ENCODE measurements around the gene PIK3C2A.
"Not testable (repeated sequence)": the region's sequence is repeated elsewhere in the genome, so short reads cannot be mapped to it uniquely, and the experiment has no call there.

PIK3C2A gene

GRCh38 chr11:17229481-17230152, 21.8 kb upstream of the PIK3C2A start:
- no peak for ATAC-seq
- no peaks in the 10 kb centered on the region for H3K36me3 Mint-ChIP-seq
- no peaks in the 10 kb centered on the region for H3K27me3 Mint-ChIP-seq
- H3K4me1 Mint-ChIP-seq, result peaks cover 17% of the 10 kb centered on the region
- H3K9me3 Mint-ChIP-seq, result no peaks in the 10 kb centered on the region
- peak overlapping the region; percentile 3 for H3K4me3 Mint-ChIP-seq
- no peak overlapping the region for H3K27ac Mint-ChIP-seq

GRCh38 chr11:17228186-17228925, 20.6 kb upstream of the PIK3C2A start:
- peaks cover 17% of the 10 kb centered on the region for H3K4me1 Mint-ChIP-seq
- H3K36me3 Mint-ChIP-seq, ATAC-seq, H3K27me3 Mint-ChIP-seq, H3K4me3 Mint-ChIP-seq, H3K27ac Mint-ChIP-seq, H3K9me3 Mint-ChIP-seq: not testable (repeated sequence)

- H3K9me3 Mint-ChIP-seq, result no peaks in the 10 kb centered on the region
- ATAC-seq, result no peak
- no peaks in the 10 kb centered on the region for H3K27me3 Mint-ChIP-seq
- peaks cover under 1% of the 10 kb centered on the region for H3K4me1 Mint-ChIP-seq
- no peaks in the 10 kb centered on the region for H3K36me3 Mint-ChIP-seq
- no peak overlapping the region for H3K27ac Mint-ChIP-seq
- no peak overlapping the region for H3K4me3 Mint-ChIP-seq
These were observed 16.9 kb upstream of the PIK3C2A start for GRCh38 chr11:17224727-17225126.

GRCh38 chr11:17221968-17222367, 14.2 kb upstream of the PIK3C2A start:
- no peaks in the 10 kb centered on the region for H3K4me1 Mint-ChIP-seq
- no peak overlapping the region for H3K4me3 Mint-ChIP-seq
- no peak overlapping the region for H3K27ac Mint-ChIP-seq
- H3K9me3 Mint-ChIP-seq, result no peaks in the 10 kb centered on the region
- no peaks in the 10 kb centered on the region for H3K27me3 Mint-ChIP-seq
- H3K36me3 Mint-ChIP-seq, result no peaks in the 10 kb centered on the region
- no peak for ATAC-seq

GRCh38 chr11:17219016-17219415, 11.2 kb upstream of the PIK3C2A start:
- Mint-ChIP-seq H3K4me1 (no peaks in the 10 kb centered on the region), H3K36me3 (peaks cover 9% of the 10 kb centered on the region), H3K27ac (no peak overlapping the region), H3K9me3 (no peaks in the 10 kb centered on the region), H3K27me3 (no peaks in the 10 kb centered on the region), H3K4me3 (no peak overlapping the region)
- no peak for ATAC-seq

GRCh38 chr11:17218403-17218802, 10.6 kb upstream of the PIK3C2A start:
- H3K4me1 Mint-ChIP-seq, result no peaks in the 10 kb centered on the region
- no peak for ATAC-seq
- H3K27me3 Mint-ChIP-seq, result no peaks in the 10 kb centered on the region
- H3K27ac Mint-ChIP-seq, result no peak overlapping the region
- no peak overlapping the region for H3K4me3 Mint-ChIP-seq
- no peaks in the 10 kb centered on the region for H3K9me3 Mint-ChIP-seq
- H3K36me3 Mint-ChIP-seq, result peaks cover 14% of the 10 kb centered on the region

- H3K36me3 Mint-ChIP-seq, result peaks cover 14% of the 10 kb centered on the region
- no peak for ATAC-seq
- H3K4me1 Mint-ChIP-seq, result no peaks in the 10 kb centered on the region
- H3K4me3 Mint-ChIP-seq, result no peak overlapping the region
- no peaks in the 10 kb centered on the region for H3K9me3 Mint-ChIP-seq
- no peak overlapping the region for H3K27ac Mint-ChIP-seq
- H3K27me3 Mint-ChIP-seq, result no peaks in the 10 kb centered on the region
These were observed 9.6 kb upstream of the PIK3C2A start for GRCh38 chr11:17217401-17217800.

- Mint-ChIP-seq H3K27me3 (no peaks in the 10 kb centered on the region), H3K9me3 (no peaks in the 10 kb centered on the region), H3K4me1 (peaks cover 15% of the 10 kb centered on the region), H3K27ac (no peak overlapping the region), H3K36me3 (peaks cover 14% of the 10 kb centered on the region), H3K4me3 (no peak overlapping the region)
- no peak for ATAC-seq
These were observed 6.6 kb upstream of the PIK3C2A start for GRCh38 chr11:17214338-17214737.

GRCh38 chr11:17211286-17211685, 3.5 kb upstream of the PIK3C2A start:
- Mint-ChIP-seq H3K27ac (peak overlapping the region; percentile 51), H3K4me3 (no peak overlapping the region), H3K27me3 (no peaks in the 10 kb centered on the region), H3K4me1 (peaks cover 39% of the 10 kb centered on the region), H3K36me3 (peaks cover 14% of the 10 kb centered on the region), H3K9me3 (no peaks in the 10 kb centered on the region)
- ATAC-seq, result no peak

- Mint-ChIP-seq H3K9me3 (no peaks in the 10 kb centered on the region), H3K4me3 (no peak overlapping the region), H3K27ac (peak overlapping the region; percentile 95), H3K4me1 (peaks cover 40% of the 10 kb centered on the region), H3K36me3 (peaks cover 9% of the 10 kb centered on the region), H3K27me3 (no peaks in the 10 kb centered on the region)
- ATAC-seq, result no peak
These were observed 2.1 kb upstream of the PIK3C2A start for GRCh38 chr11:17209939-17210245.

- peak; percentile 87 for ATAC-seq
- Mint-ChIP-seq H3K27me3 (no peaks in the 10 kb centered on the region), H3K36me3 (peaks cover 2% of the 10 kb centered on the region), H3K9me3 (no peaks in the 10 kb centered on the region), H3K4me3 (peak overlapping the region; percentile 91), H3K4me1 (peaks cover 49% of the 10 kb centered on the region), H3K27ac (peak overlapping the region; percentile 95)
These were observed 642 bp upstream of the PIK3C2A start for GRCh38 chr11:17208257-17208999.

GRCh38 chr11:17206463-17206862, 1.3 kb downstream of the PIK3C2A start:
- Mint-ChIP-seq H3K27me3 (no peaks in the 10 kb centered on the region), H3K4me3 (peak overlapping the region; percentile 91), H3K9me3 (no peaks in the 10 kb centered on the region), H3K36me3 (peaks cover 11% of the 10 kb centered on the region), H3K4me1 (peaks cover 56% of the 10 kb centered on the region), H3K27ac (peak overlapping the region; percentile 95)
- no peak for ATAC-seq

GRCh38 chr11:17197431-17197898, 10.3 kb downstream of the PIK3C2A start:
- H3K9me3 Mint-ChIP-seq, result no peaks in the 10 kb centered on the region
- no peak overlapping the region for H3K4me3 Mint-ChIP-seq
- no peaks in the 10 kb centered on the region for H3K27me3 Mint-ChIP-seq
- H3K36me3 Mint-ChIP-seq, result peaks cover 26% of the 10 kb centered on the region
- no peak overlapping the region for H3K27ac Mint-ChIP-seq
- H3K4me1 Mint-ChIP-seq, result peaks cover 34% of the 10 kb centered on the region
- no peak for ATAC-seq

- Mint-ChIP-seq H3K4me1 (peaks cover 12% of the 10 kb centered on the region), H3K4me3 (no peak overlapping the region)
These were observed 19.1 kb downstream of the PIK3C2A start for GRCh38 chr11:17188675-17189074.

GRCh38 chr11:17186932-17187692, 20.7 kb downstream of the PIK3C2A start:
- peaks cover 18% of the 10 kb centered on the region for H3K36me3 Mint-ChIP-seq
- peaks cover 12% of the 10 kb centered on the region for H3K4me1 Mint-ChIP-seq
- H3K27me3 Mint-ChIP-seq, result no peaks in the 10 kb centered on the region
- no peaks in the 10 kb centered on the region for H3K9me3 Mint-ChIP-seq
- H3K27ac Mint-ChIP-seq, result no peak overlapping the region
- H3K4me3 Mint-ChIP-seq, result no peak overlapping the region
- no peak for ATAC-seq

More at GRCh38 chr11:17188675-17189074, 19.1 kb downstream of the PIK3C2A start:
- ATAC-seq, result no peak
- H3K27ac Mint-ChIP-seq, result no peak overlapping the region
- H3K36me3 Mint-ChIP-seq, result peaks cover 23% of the 10 kb centered on the region
- H3K9me3 Mint-ChIP-seq, result no peaks in the 10 kb centered on the region
- H3K27me3 Mint-ChIP-seq, result no peaks in the 10 kb centered on the region

All from stimulated activated memory B cell treated with anti-CD40 and anti-IgM and Interleukin-4, amounts not matched to agents 10 μg/mL and 1 μg/mL and 100 μg/mL, for 72 hours (primary cell).